GM23248 (cell line): ENCODE measurements around the gene APH1A. TPM values are rescaled to one million over a fixed set of nuclear protein-coding genes. Genes with fewer than 3 reads are reported as not detected.

Experiments
- DNase-seq: peaks from one replicate; pipeline ENCODE4 v3.0.0-alpha.2; 2015
- H2AFZ ChIP-seq: fragments of 200-600 bp; sonication (generic); 2 replicates; pipeline ENCODE4 v1.6.1; 2016; ENCODE audit warnings: antibody characterized with exemption
- H3F3A ChIP-seq: fragments of 200-600 bp; sonication (generic); 2 replicates; pipeline ENCODE4 v1.6.1; 2016; ENCODE audit warnings: mild to moderate bottlenecking, antibody characterized with exemption, mixed run types; ENCODE audit not compliant: insufficient read depth
- H3K27ac ChIP-seq: fragments of 200-600 bp; sonication (generic); 2 replicates; pipeline ENCODE4 v1.5.1; 2016; ENCODE audit warnings: mild to moderate bottlenecking
- H3K27me3 ChIP-seq: fragments of 200-600 bp; sonication (generic); replicated peaks from 2 replicates; pipeline ENCODE4 v1.6.1; 2016; ENCODE audit warnings: mild to moderate bottlenecking; ENCODE audit not compliant: insufficient read depth
- H3K36me3 ChIP-seq: fragments of 200-600 bp; sonication (generic); 2 replicates; pipeline ENCODE4 v1.6.1; 2016; ENCODE audit warnings: low read depth, mild to moderate bottlenecking
- H3K4me1 ChIP-seq: fragments of 200-600 bp; sonication (generic); 2 replicates; pipeline ENCODE4 v1.6.1; 2016; ENCODE audit warnings: mild to moderate bottlenecking; ENCODE audit not compliant: insufficient read depth
- H3K4me2 ChIP-seq: fragments of 200-600 bp; sonication (generic); one replicate; pipeline ENCODE4 v1.6.1; 2016; ENCODE audit warnings: mild to moderate bottlenecking; ENCODE audit not compliant: unreplicated experiment
- H3K4me3 ChIP-seq: fragments of 200-600 bp; sonication (generic); 2 replicates; pipeline ENCODE4 v1.5.1; 2016; ENCODE audit warnings: mild to moderate bottlenecking
- H3K79me2 ChIP-seq: fragments of 200-600 bp; sonication (generic); 2 replicates; pipeline ENCODE4 v1.6.1; 2016; ENCODE audit warnings: mild to moderate bottlenecking; ENCODE audit not compliant: insufficient read depth
- H3K9ac ChIP-seq: fragments of 200-600 bp; sonication (generic); 2 replicates; pipeline ENCODE4 v1.6.1; 2016; ENCODE audit warnings: mild to moderate bottlenecking
- H3K9me2 ChIP-seq: fragments of 200-600 bp; sonication (generic); 2 replicates; pipeline ENCODE4 v1.6.1; 2016; ENCODE audit warnings: mixed run types, mild to moderate bottlenecking, moderate library complexity; ENCODE audit not compliant: insufficient read depth
- H3K9me3 ChIP-seq: fragments of 200-600 bp; sonication (generic); one replicate; pipeline ENCODE4 v1.6.1; 2017; ENCODE audit warnings: low read depth
- H4K20me1 ChIP-seq: fragments of 200-600 bp; sonication (generic); 2 replicates; pipeline ENCODE4 v1.6.0; 2016; ENCODE audit not compliant: insufficient read depth
- EZH2 ChIP-seq: fragments of 200-600 bp; sonication (generic); IDR thresholded peaks from 2 replicates; pipeline ENCODE4 v1.6.1; 2018; ENCODE audit warnings: antibody characterized with exemption, mild to moderate bottlenecking; ENCODE audit not compliant: insufficient read depth, poor library complexity, severe bottlenecking
- EZH2phosphoT487 ChIP-seq: fragments of 200-600 bp; sonication (generic); IDR thresholded peaks from 2 replicates; pipeline ENCODE4 v1.6.1; 2018; ENCODE audit warnings: antibody characterized with exemption, moderate library complexity, mild to moderate bottlenecking, low read depth; ENCODE audit not compliant: insufficient read depth
- WGBS, 2 experiments: methylation state at CpG; one replicate each; pipeline ENCODE4 v1.1.6; 2015 to 2017; ENCODE audit warnings: low lambda C conversion rate in 2 of 2, low coverage in 1 of 2; ENCODE audit errors: missing lambda C conversion rate in 2 of 2; 5-methylcytosine and 5-hydroxymethylcytosine counted together
- in situ Hi-C: fragments of 300-500 bp; cut with MboI; formaldehyde crosslinking; loops from 2 replicates; pipeline ENCODE4 v1.15.0; 2020
- polyA plus RNA-seq: library from polyadenylated mRNA; unstranded; fragments of >200 nt; fragmentation: Nextera tagmentation; extraction: Ambion mirVana; gene quantifications from 2 replicates; pipeline ENCODE4 v1.2.1, GENCODE V29; 2016
- total RNA-seq: library from RNA; depleted of rRNA; stranded (reverse); fragments of >200 nt; shearing (Covaris generic); gene quantifications from 2 replicates; pipeline ENCODE4 v1.2.3, GENCODE V29; 2014

APH1A gene
- total and polyA plus RNA-seq, 2 experiments from 2014 or later, result 32.4 to 104 TPM

DNA sequence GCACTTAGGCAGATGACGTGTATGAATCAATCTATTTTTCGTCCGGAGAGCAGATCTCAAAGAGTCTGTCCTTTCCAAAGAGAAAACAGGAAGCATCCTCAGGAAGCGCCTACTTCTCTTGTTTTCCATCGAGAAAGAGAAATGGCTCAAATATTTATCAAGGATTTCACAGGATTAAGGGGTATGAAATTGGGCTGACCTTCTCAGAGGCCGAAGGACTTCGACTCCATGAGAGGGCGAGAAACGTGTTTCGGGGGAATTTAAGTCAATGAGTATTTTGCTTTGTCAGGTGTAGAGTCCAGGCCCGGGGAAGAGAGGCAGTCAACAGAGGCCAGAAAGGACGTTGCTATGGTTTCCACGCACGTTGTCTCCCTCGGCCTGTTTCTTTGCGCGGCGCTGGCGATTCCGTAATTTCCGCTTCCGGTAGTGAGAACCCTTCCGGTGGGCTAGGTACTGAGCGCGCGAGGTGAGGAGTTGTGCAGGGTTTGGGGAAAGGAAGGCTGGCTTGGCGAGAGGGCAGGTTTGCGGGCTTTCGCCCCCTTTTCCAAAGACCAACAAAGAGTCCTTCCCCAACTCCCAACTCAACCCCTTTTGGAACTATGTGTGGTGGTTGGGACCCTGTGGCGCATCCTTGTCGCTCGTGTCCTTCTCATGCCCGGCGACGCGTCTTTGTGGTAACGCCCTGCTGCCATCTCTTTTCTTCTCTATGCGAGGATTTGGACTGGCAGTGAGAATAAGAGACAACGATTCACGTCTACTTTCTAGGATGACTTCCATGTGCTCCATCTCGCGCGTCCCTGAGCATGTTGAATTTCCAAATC, 24.8 kb upstream of the APH1A start, which contains the start of gene MRPS21:
MRPS21 (plus strand) TSS at position 429 of the 821 bp plus-strand sequence. CDS start 506 bp downstream, outside the sequence.
- in situ Hi-C loops, result no loop called here
- TF ChIP-seq EZH2, result no peak
- no peak for TF ChIP-seq EZH2phosphoT487
- H3K4me1 ChIP-seq, result peaks cover 10% of the 10 kb centered on the region
- H3K9me2 ChIP-seq, result no peaks in the 10 kb centered on the region
- H3K9me3 ChIP-seq, result no peaks in the 10 kb centered on the region
- H2AFZ ChIP-seq, result peak within 1 kb of the TSS; percentile 99
- 0 out of 2 replicates have a peak, but pooled peaks cover 3% of the 10 kb centered on the region for H4K20me1 ChIP-seq
- H3K9ac ChIP-seq, result peak within 1 kb of the TSS; percentile 88
- H3K27ac ChIP-seq, result peak within 1 kb of the TSS; percentile 94
- no peaks in the 10 kb centered on the region for H3K27me3 ChIP-seq
- peaks cover 53% of the 10 kb centered on the region for H3K79me2 ChIP-seq
- no peaks in the 10 kb centered on the region for H3F3A ChIP-seq
- peak within 1 kb of the TSS; percentile 86 for H3K4me3 ChIP-seq
- peak within 1 kb of the TSS; percentile 86 for H3K4me2 ChIP-seq
- 8 to 9% methylated on average over 42 to 43 of the region's 43 CpGs for whole genome bisulfite sequencing, 2 experiments
- peaks cover 5% of the 10 kb centered on the region; the same call in 1 of the 2 replicates for H3K36me3 ChIP-seq
- peak; percentile 97 for DNase-seq

DNA sequence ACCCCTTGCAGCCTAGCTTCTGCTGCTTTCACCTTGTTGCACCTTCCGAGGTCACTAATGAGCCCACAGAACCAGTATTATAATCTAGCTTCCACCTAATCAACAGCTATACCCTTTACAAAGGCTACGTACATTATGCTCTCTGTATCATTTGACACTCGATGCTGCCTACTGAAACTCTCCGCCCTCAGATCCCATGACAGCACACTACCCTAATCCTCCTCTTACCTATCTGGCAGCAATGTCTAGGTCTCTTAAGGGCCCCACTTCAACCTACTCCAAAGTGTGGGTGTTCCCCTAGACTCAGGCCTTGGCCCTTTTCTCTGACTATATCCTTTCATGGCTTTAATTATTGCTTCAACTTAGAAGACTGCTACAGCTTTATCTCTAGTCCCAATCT, 20.0 kb upstream of the APH1A start:
- Histone ChIP-seq H3K4me2 (no peak overlapping the region), H3K79me2 (peaks cover 7% of the 10 kb centered on the region), H3K9me2 (no peaks in the 10 kb centered on the region), H3K27me3 (no peaks in the 10 kb centered on the region), H3K27ac (no peak overlapping the region), H3K4me1 (peaks cover 6% of the 10 kb centered on the region), H3F3A (no peaks in the 10 kb centered on the region), H3K9ac (no peak overlapping the region), H3K36me3 (no peaks in the 10 kb centered on the region), H3K4me3 (no peak overlapping the region), H3K9me3 (no peaks in the 10 kb centered on the region), H2AFZ (no peak overlapping the region), H4K20me1 (no peaks in the 10 kb centered on the region)
- 92 to 94% methylated on average over 4 of the region's 4 CpGs for WGBS, 2 experiments
- DNase-seq, result no peak
- TF ChIP-seq EZH2, result no peak
- TF ChIP-seq EZH2phosphoT487, result no peak
- in situ Hi-C loops, result no loop called here

DNA sequence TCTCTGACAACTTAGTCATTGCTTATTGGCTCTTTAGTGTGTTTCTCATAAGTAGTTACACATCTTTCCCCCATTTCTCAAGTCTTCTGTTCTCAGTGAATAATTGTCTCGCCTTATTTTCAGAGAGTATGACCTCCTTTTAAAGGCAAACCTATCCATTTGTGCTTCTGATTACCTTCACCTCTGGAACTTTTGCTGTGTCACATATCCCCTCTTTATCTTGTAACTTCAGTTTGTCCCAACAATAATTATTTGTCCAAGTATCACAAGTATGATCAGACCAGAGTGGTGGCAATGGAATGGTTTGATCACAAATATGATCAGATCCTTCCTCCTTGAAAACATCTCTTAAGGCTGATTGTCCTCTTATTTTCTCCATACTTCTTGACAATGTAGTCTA, 19.6 kb upstream of the APH1A start:
- H3K9me3 ChIP-seq, result no peaks in the 10 kb centered on the region

DNA sequence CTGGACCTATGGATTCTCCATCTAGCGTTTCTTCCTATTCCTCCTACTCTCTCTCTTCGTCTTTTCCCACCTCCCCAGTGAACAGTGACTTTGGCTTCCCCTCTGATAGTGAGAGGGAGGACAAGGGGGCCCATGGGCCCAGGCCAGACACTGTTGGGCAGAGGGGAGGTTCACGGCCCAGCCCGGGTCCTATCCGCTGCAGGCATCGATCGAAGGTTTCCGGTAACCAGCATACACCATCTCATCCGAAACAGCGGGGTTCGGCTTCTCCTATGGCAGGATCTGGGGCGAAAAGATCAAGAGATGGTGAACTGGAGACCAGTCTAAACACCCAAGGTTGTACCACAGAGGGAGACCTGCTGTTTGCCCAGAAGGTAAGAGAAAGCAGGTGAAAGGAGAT, 14.4 kb upstream of the APH1A start:
- no peaks in the 10 kb centered on the region for H3K36me3 ChIP-seq
- no peaks in the 10 kb centered on the region for H3K9me2 ChIP-seq
- H3K9me3 ChIP-seq, result no peaks in the 10 kb centered on the region
- TF ChIP-seq EZH2phosphoT487 (no peak), EZH2 (no peak)
- H3F3A ChIP-seq, result 0 out of 2 replicates have a peak, but pooled peaks cover 10% of the 10 kb centered on the region
- peak overlapping the region; percentile 93 for H2AFZ ChIP-seq
- peak overlapping the region; percentile 94 for H3K4me2 ChIP-seq
- H3K79me2 ChIP-seq, result no peaks in the 10 kb centered on the region
- H3K9ac ChIP-seq, result peak overlapping the region; percentile 82
- H3K27me3 ChIP-seq, result no peaks in the 10 kb centered on the region
- no peak for DNase-seq
- H3K4me3 ChIP-seq, result peak overlapping the region; percentile 78
- 0 out of 2 replicates have a peak, but pooled peaks cover 7% of the 10 kb centered on the region for H3K4me1 ChIP-seq
- H3K27ac ChIP-seq, result no peak overlapping the region
- WGBS, 2 experiments, result 82 to 84% methylated on average over 12 of the region's 12 CpGs
- H4K20me1 ChIP-seq, result no peaks in the 10 kb centered on the region
- in situ Hi-C loops, result no loop called here

More for the DNA sequence above, 19.6 kb upstream of the APH1A start:
- H3K36me3 ChIP-seq, result no peaks in the 10 kb centered on the region
- no peak overlapping the region for H3K4me3 ChIP-seq
- no peak overlapping the region for H3K9ac ChIP-seq
- H3F3A ChIP-seq, result no peaks in the 10 kb centered on the region
- H3K4me1 ChIP-seq, result peaks cover 5% of the 10 kb centered on the region
- TF ChIP-seq EZH2 (no peak), EZH2phosphoT487 (no peak)
- H3K9me2 ChIP-seq, result no peaks in the 10 kb centered on the region
- no peak overlapping the region for H3K4me2 ChIP-seq
- H4K20me1 ChIP-seq, result no peaks in the 10 kb centered on the region
- in situ Hi-C loops, result no loop called here
- no peak overlapping the region for H2AFZ ChIP-seq
- no peak for DNase-seq
- no peaks in the 10 kb centered on the region for H3K27me3 ChIP-seq
- H3K79me2 ChIP-seq, result peaks cover 2% of the 10 kb centered on the region
- H3K27ac ChIP-seq, result no peak overlapping the region
- WGBS, 2 experiments, result 55 to 61% methylated on average over 1 of the region's 1 CpG
